Lung (tissue), 12 donors: ENCODE results near the gene DUSP16. TPM values are rescaled to one million over a fixed set of nuclear protein-coding genes. Genes with fewer than 3 reads are reported as not detected.

ENCODE experiments used
- ATAC-seq: fragments of 200-7000 bp; cut with Tn5 transposase; one replicate; pipeline ENCODE4 v1.9.1; 2020; ENCODE audit warnings: moderate number of reproducible peaks; ENCODE audit not compliant: insufficient read depth, low FRiP score
- DNase-seq, 3 donors: peaks; one replicate each; pipeline ENCODE4 v3.0.0-alpha.2; 2013 to 2017
- H3K27ac ChIP-seq, 2 donors: one replicate each; pipeline ENCODE4 v1.5.1; 2013; ENCODE audit warnings: mild to moderate bottlenecking in 2 of 2, moderate library complexity in 2 of 2, control low read depth in 1 of 2, inconsistent platforms in 1 of 2, low read depth in 1 of 2, low read length in 1 of 2
- H3K27me3 ChIP-seq, 3 donors: one replicate each; pipeline ENCODE4 v1.5.1; 2013; ENCODE audit warnings: low read length in 2 of 3; ENCODE audit not compliant: control insufficient read depth in 3 of 3, insufficient read depth in 3 of 3
- H3K36me3 ChIP-seq, 4 donors: one replicate each; pipeline ENCODE4 v1.5.1; 2013; ENCODE audit warnings: low read length in 4 of 4, mild to moderate bottlenecking in 1 of 4, moderate library complexity in 1 of 4; ENCODE audit not compliant: control insufficient read depth in 4 of 4, insufficient read depth in 4 of 4
- H3K4me1 ChIP-seq, 5 donors: one replicate each; pipeline ENCODE4 v1.5.1; 2013; ENCODE audit warnings: low read length in 5 of 5, mild to moderate bottlenecking in 2 of 5, moderate library complexity in 1 of 5; ENCODE audit not compliant: control insufficient read depth in 5 of 5, insufficient read depth in 5 of 5
- H3K4me3 ChIP-seq: one replicate; pipeline ENCODE4 v1.5.1; 2013; ENCODE audit warnings: mild to moderate bottlenecking, control low read depth, moderate library complexity
- H3K9ac ChIP-seq, 2 donors: one replicate each; pipeline ENCODE4 v1.5.1; 2013; ENCODE audit warnings: low read length in 2 of 2, control low read depth in 1 of 2; ENCODE audit not compliant: insufficient read depth in 1 of 2
- H3K9me3 ChIP-seq, 4 donors: one replicate each; pipeline ENCODE4 v1.5.1; 2013; ENCODE audit warnings: low read length in 3 of 4, mild to moderate bottlenecking in 1 of 4, moderate library complexity in 1 of 4; ENCODE audit not compliant: control insufficient read depth in 4 of 4, insufficient read depth in 3 of 4
- CTCF ChIP-seq: IDR thresholded peaks from 2 replicates; pipeline ENCODE4 v1.5.1; 2012; ENCODE audit warnings: mild to moderate bottlenecking; ENCODE audit errors: control extremely low read depth, extremely low read depth
- WGBS, 2 donors: extraction: QIAGEN DNeasy Blood & Tissue Kit; methylation state at CpG; one replicate each; pipeline ENCODE4 v1.1.7; 2013; 5-methylcytosine and 5-hydroxymethylcytosine counted together
- polyA plus RNA-seq, 2 donors: library from polyadenylated mRNA; stranded (reverse); fragments of 200-250 nt; gene quantifications; one replicate each; pipeline ENCODE4 v1.2.1, GENCODE V29; 2013
- total RNA-seq, 2 donors: library from RNA; depleted of rRNA in 1 of 2; stranded (reverse); fragments of >200 nt in 1 of 2; gene quantifications; one replicate each; pipeline ENCODE4 v1.2.1, GENCODE V29; 2014 to 2021
- donor health status: control.
- donor health status: control.
- donor health status: Bipolar disorder and iron deficiency.
- donor health status: healthy.
- donor health status: DM: yes; HTN: yes; CAD: no.

The DUSP16 gene
- total and polyA plus RNA-seq, 4 donors = 11.1 to 40.0 (median 25.8) TPM

- 62 to 77% methylated on average over 7 of the region's 7 CpGs for WGBS, 2 donors
- Histone ChIP-seq H3K27me3 (no peaks in the 10 kb centered on the region), H3K9me3 (no peaks in the 10 kb centered on the region), H3K9ac (no peak overlapping the region), H3K36me3 (no peaks in the 10 kb centered on the region), H3K4me3 (no peak overlapping the region), H3K4me1 (peaks cover 0 to 3% (median 0%) of the 10 kb centered on the region in 5 donors), H3K27ac (no peak overlapping the region)
- TF ChIP-seq CTCF = no peak
- ATAC-seq = no peak
- DNase-seq = peak in 1 of 3 donors; percentile 8
Observed at GRCh38 chr12:12606781-12607589, 44.3 kb upstream of the DUSP16 start.

- Histone ChIP-seq H3K27me3 (no peaks in the 10 kb centered on the region), H3K4me1 (no peaks in the 10 kb centered on the region), H3K9me3 (no peaks in the 10 kb centered on the region), H3K36me3 (no peaks in the 10 kb centered on the region), H3K9ac (no peak overlapping the region), H3K4me3 (no peak overlapping the region), H3K27ac (no peak overlapping the region)
- no peak for ATAC-seq
- no peak for DNase-seq
- no peak for TF ChIP-seq CTCF
- 85% methylated on average over 5 of the region's 5 CpGs for WGBS, 2 donors
Observed at GRCh38 chr12:12604740-12605139, 42.1 kb upstream of the DUSP16 start.

GRCh38 chr12:12600659-12601058, 38.0 kb upstream of the DUSP16 start:
- H3K27me3 ChIP-seq = no peaks in the 10 kb centered on the region
- no peak overlapping the region for H3K4me3 ChIP-seq
- no peak for TF ChIP-seq CTCF
- no peaks in the 10 kb centered on the region for H3K36me3 ChIP-seq
- ATAC-seq (no peak), DNase-seq (peak in 1 of 3 donors; percentile 19)
- 43 to 64% methylated on average over 8 of the region's 8 CpGs for WGBS, 2 donors
- no peak overlapping the region for H3K27ac ChIP-seq
- no peak overlapping the region for H3K9ac ChIP-seq
- peaks cover 0 to 2% (median 0%) of the 10 kb centered on the region in 4 donors for H3K9me3 ChIP-seq
- no peaks in the 10 kb centered on the region for H3K4me1 ChIP-seq
